IMR-90 (cell line): ENCODE results near the gene CLDN15. TPM values are rescaled to one million over a fixed set of nuclear protein-coding genes. Genes with fewer than 3 reads are reported as not detected.

Source experiments
- ATAC-seq: fragments of 200-7000 bp; cut with Tn5 transposase; 2 replicates; pipeline ENCODE4 v1.9.1; 2020; ENCODE audit warnings: low read depth, mild to moderate bottlenecking, moderate library complexity
- BruUV-seq: library from RNA; stranded (reverse); fragments of 400-500 nt; replicated peaks from 2 replicates; lab custom pipeline; 2021; lab: Mats Ljungman, UMichigan
- CTCF ChIA-PET: fragments of 300-600 bp; formaldehyde crosslinking; extraction: SDS; loops from one replicate; lab custom pipeline; 2021; ENCODE audit warnings: antibody characterized with exemption; lab: Yijun Ruan, JAX
- POLR2A ChIA-PET: fragments of 300-600 bp; sonication (Branson Sonifier 250); formaldehyde crosslinking; loops from one replicate; lab custom pipeline; 2022; ENCODE audit warnings: antibody characterized with exemption; ENCODE audit not compliant: unreplicated experiment; lab: Charles Lee
- DNase-seq: peaks from one replicate; pipeline ENCODE4 v3.0.0; 2013
- H2AFZ ChIP-seq: replicated peaks from 2 replicates; pipeline ENCODE3; 2013; ENCODE audit warnings: low read length, mild to moderate bottlenecking; ENCODE audit not compliant: poor library complexity
- H2AK5ac ChIP-seq: 2 replicates; pipeline ENCODE4 v1.6.1; 2013; ENCODE audit warnings: low read depth, low read length, inconsistent platforms
- H2AK9ac ChIP-seq: replicated peaks from 2 replicates; pipeline ENCODE3; 2013; ENCODE audit warnings: mild to moderate bottlenecking, low read depth, low read length, moderate library complexity; ENCODE audit not compliant: poor library complexity
- H2BK120ac ChIP-seq: 2 replicates; pipeline ENCODE4 v1.6.1; 2013; ENCODE audit warnings: low read depth, low read length, inconsistent platforms
- H2BK15ac ChIP-seq: 3 replicates; pipeline ENCODE4 v1.6.1; 2013; ENCODE audit warnings: low read depth, low read length, inconsistent platforms
- H2BK20ac ChIP-seq: 2 replicates; pipeline ENCODE4 v1.6.1; 2013; ENCODE audit warnings: low read depth, mild to moderate bottlenecking, inconsistent platforms, low read length, moderate library complexity
- H2BK5ac ChIP-seq: 2 replicates; pipeline ENCODE4 v1.6.1; 2013; ENCODE audit warnings: mild to moderate bottlenecking, low read depth, low read length, inconsistent platforms; ENCODE audit not compliant: poor library complexity, severe bottlenecking
- H3K14ac ChIP-seq: replicated peaks from 2 replicates; pipeline ENCODE4 v1.6.1; 2013; ENCODE audit warnings: low read depth, low read length, inconsistent platforms
- H3K18ac ChIP-seq: 2 replicates; pipeline ENCODE4 v1.6.1; 2013; ENCODE audit warnings: low read depth, low read length, control low read depth
- H3K23ac ChIP-seq: 2 replicates; pipeline ENCODE4 v1.6.1; 2013; ENCODE audit warnings: low read depth, low read length, inconsistent platforms
- H3K27ac ChIP-seq: 2 replicates; pipeline ENCODE4 v1.5.1; 2013; ENCODE audit warnings: mild to moderate bottlenecking, control low read depth, low read length; ENCODE audit not compliant: insufficient read depth
- H3K27me3 ChIP-seq: 2 replicates; pipeline ENCODE4 v1.6.1; 2013; ENCODE audit warnings: low read length; ENCODE audit not compliant: control insufficient read depth, insufficient read depth
- H3K36me3 ChIP-seq: 2 replicates; pipeline ENCODE4 v1.6.1; 2013; ENCODE audit warnings: low read length, mixed read lengths; ENCODE audit not compliant: control insufficient read depth, insufficient read depth
- H3K4ac ChIP-seq: 2 replicates; pipeline ENCODE4 v1.6.1; 2013; ENCODE audit warnings: low read depth, low read length, inconsistent platforms
- H3K4me1 ChIP-seq: 2 replicates; pipeline ENCODE4 v1.6.1; 2013; ENCODE audit warnings: low read length, mixed read lengths; ENCODE audit not compliant: control insufficient read depth, insufficient read depth
- H3K4me2 ChIP-seq: 2 replicates; pipeline ENCODE4 v1.6.1; 2013; ENCODE audit warnings: low read depth, mild to moderate bottlenecking, control low read depth, low read length, moderate library complexity
- H3K4me3 ChIP-seq: 2 replicates; pipeline ENCODE4 v1.5.1; 2013; ENCODE audit warnings: low read depth, mild to moderate bottlenecking, control low read depth, low read length, moderate library complexity; ENCODE audit not compliant: insufficient read depth
- H3K56ac ChIP-seq: 2 replicates; pipeline ENCODE4 v1.6.1; 2013; ENCODE audit warnings: low read length, inconsistent platforms; ENCODE audit not compliant: insufficient read depth; ENCODE audit errors: extremely low read depth
- H3K79me1 ChIP-seq, 2 experiments: 2 replicates each; pipeline ENCODE4 v1.6.1; 2013; ENCODE audit warnings: low read length in 2 of 2, inconsistent platforms in 1 of 2, low read depth in 1 of 2
- H3K9ac ChIP-seq: 2 replicates; pipeline ENCODE4 v1.6.1; 2013; ENCODE audit warnings: low read depth, low read length, control low read depth
- H3K9me1 ChIP-seq: 2 replicates; pipeline ENCODE4 v1.6.1; 2013; ENCODE audit warnings: low read length, inconsistent platforms; ENCODE audit not compliant: insufficient read depth
- H3K9me3 ChIP-seq: 2 replicates; pipeline ENCODE4 v1.6.1; 2013; ENCODE audit warnings: low read length; ENCODE audit not compliant: control insufficient read depth, insufficient read depth
- H4K20me1 ChIP-seq: 2 replicates; pipeline ENCODE4 v1.6.1; 2013; ENCODE audit warnings: low read length, inconsistent platforms; ENCODE audit not compliant: insufficient read depth
- H4K5ac ChIP-seq: 2 replicates; pipeline ENCODE4 v1.6.1; 2013; ENCODE audit warnings: mild to moderate bottlenecking, low read depth, low read length, control low read depth
- H4K8ac ChIP-seq, 2 experiments: 2 replicates each; pipeline ENCODE4 v1.6.1; 2013; ENCODE audit warnings: low read depth in 2 of 2, low read length in 2 of 2, control low read depth in 1 of 2, inconsistent platforms in 1 of 2
- H4K91ac ChIP-seq: 2 replicates; pipeline ENCODE4 v1.6.1; 2013; ENCODE audit warnings: low read depth, low read length, inconsistent platforms; ENCODE audit not compliant: insufficient read depth
- BHLHE40 ChIP-seq: fragments of 150-350 bp; IDR thresholded peaks from 2 replicates; pipeline ENCODE4 v1.6.1; 2016; ENCODE audit warnings: mild to moderate bottlenecking, low read depth, low read length
- CEBPB ChIP-seq: IDR thresholded peaks from 2 replicates; pipeline ENCODE4 v1.6.1; 2012; ENCODE audit warnings: low read depth, low read length, improper control_type of control experiment
- FOS ChIP-seq: fragments of 150-350 bp; IDR thresholded peaks from 2 replicates; pipeline ENCODE4 v1.6.1; 2016; ENCODE audit warnings: low read depth, low read length
- MAFK ChIP-seq: IDR thresholded peaks from 2 replicates; pipeline ENCODE4 v1.6.1; 2012; ENCODE audit warnings: low read depth, low read length, improper control_type of control experiment
- MAZ ChIP-seq: IDR thresholded peaks from 2 replicates; pipeline ENCODE4 v1.6.1; 2012; ENCODE audit warnings: low read depth, mild to moderate bottlenecking, low read length, improper control_type of control experiment, moderate library complexity, borderline replicate concordance
- MXI1 ChIP-seq: IDR thresholded peaks from 2 replicates; pipeline ENCODE4 v1.6.1; 2012; ENCODE audit warnings: low read depth, mild to moderate bottlenecking, low read length, moderate library complexity, borderline replicate concordance
- NFE2L2 ChIP-seq: fragments of 150-350 bp; IDR thresholded peaks from 2 replicates; pipeline ENCODE4 v1.6.1; 2016; ENCODE audit warnings: low read depth, mild to moderate bottlenecking, low read length
- POLR2A ChIP-seq: IDR thresholded peaks from 2 replicates; pipeline ENCODE4 v1.6.1; 2012; ENCODE audit warnings: mild to moderate bottlenecking, low read depth, low read length
- RAD21 ChIP-seq: IDR thresholded peaks from 2 replicates; pipeline ENCODE4 v1.6.1; 2012; ENCODE audit warnings: low read length, improper control_type of control experiment
- RCOR1 ChIP-seq: IDR thresholded peaks from 2 replicates; pipeline ENCODE4 v1.6.1; 2012; ENCODE audit warnings: mild to moderate bottlenecking, low read length, improper control_type of control experiment; ENCODE audit not compliant: insufficient replicate concordance
- SMC3 ChIP-seq: fragments of 150-350 bp; IDR thresholded peaks from 2 replicates; pipeline ENCODE4 v1.6.1; 2016; ENCODE audit warnings: low read depth, mild to moderate bottlenecking, antibody characterized with exemption, low read length, moderate library complexity
- WGBS, 2 experiments: methylation state at CpG; one replicate each; pipeline versions ENCODE4 v1.1.5 to v1.1.7; 2013; ENCODE audit warnings: missing lambda C conversion rate in 2 of 2; ENCODE audit not compliant: insufficient read length in 1 of 2; ENCODE audit errors: extremely low coverage in 2 of 2; 5-methylcytosine and 5-hydroxymethylcytosine counted together
- dilution Hi-C: fragments of 300-500 bp; cut with HindIII; formaldehyde crosslinking; loops from one replicate; pipeline ENCODE4 v1.14.3; 2018; ENCODE audit warnings: low sequenced_read_pairs; ENCODE audit not compliant: unreplicated experiment
- in situ Hi-C: fragments of 300-500 bp; cut with MboI; formaldehyde crosslinking; loops from 3 replicates; pipeline ENCODE4 v1.14.3; 2019; ENCODE audit warnings: low sequenced_read_pairs, inconsistent platforms, mixed read lengths
- intact Hi-C: fragments of 100-400 bp; cut with micrococcal nuclease; formaldehyde crosslinking; loops from 2 replicates; pipeline ENCODE4 v1.10.0; 2022
- polyA plus RNA-seq, 3 experiments: library from polyadenylated mRNA; depleted of rRNA; stranded (reverse); fragments of >200 nt; gene quantifications; 2 replicates each; pipeline ENCODE4 v1.2.3, GENCODE V29; 2012; ENCODE audit warnings: low replicate concordance in 1 of 3
- total RNA-seq: library from RNA; depleted of rRNA; stranded (reverse); fragments of >200 nt; gene quantifications from 2 replicates; pipeline ENCODE4 v1.2.3, GENCODE V29; 2012
- TF ChIP-seq, protein P1 (sequence below): fragments of 150-350 bp; IDR thresholded peaks from 2 replicates; pipeline ENCODE4 v1.6.1; 2016; ENCODE audit warnings: low read depth, mild to moderate bottlenecking, low read length, moderate library complexity, borderline replicate concordance
- TF ChIP-seq, protein P2 (sequence below): conservative IDR thresholded peaks from 2 replicates; pipeline ENCODE4 v1.5.1; 2012; ENCODE audit warnings: mild to moderate bottlenecking, low read depth, low read length, improper control_type of control experiment

CLDN15 gene
- total and polyA plus RNA-seq, 2 of the 4 experiments (the other 2 are of a cell fraction) = 0.72 to 5.4 TPM

DNA sequence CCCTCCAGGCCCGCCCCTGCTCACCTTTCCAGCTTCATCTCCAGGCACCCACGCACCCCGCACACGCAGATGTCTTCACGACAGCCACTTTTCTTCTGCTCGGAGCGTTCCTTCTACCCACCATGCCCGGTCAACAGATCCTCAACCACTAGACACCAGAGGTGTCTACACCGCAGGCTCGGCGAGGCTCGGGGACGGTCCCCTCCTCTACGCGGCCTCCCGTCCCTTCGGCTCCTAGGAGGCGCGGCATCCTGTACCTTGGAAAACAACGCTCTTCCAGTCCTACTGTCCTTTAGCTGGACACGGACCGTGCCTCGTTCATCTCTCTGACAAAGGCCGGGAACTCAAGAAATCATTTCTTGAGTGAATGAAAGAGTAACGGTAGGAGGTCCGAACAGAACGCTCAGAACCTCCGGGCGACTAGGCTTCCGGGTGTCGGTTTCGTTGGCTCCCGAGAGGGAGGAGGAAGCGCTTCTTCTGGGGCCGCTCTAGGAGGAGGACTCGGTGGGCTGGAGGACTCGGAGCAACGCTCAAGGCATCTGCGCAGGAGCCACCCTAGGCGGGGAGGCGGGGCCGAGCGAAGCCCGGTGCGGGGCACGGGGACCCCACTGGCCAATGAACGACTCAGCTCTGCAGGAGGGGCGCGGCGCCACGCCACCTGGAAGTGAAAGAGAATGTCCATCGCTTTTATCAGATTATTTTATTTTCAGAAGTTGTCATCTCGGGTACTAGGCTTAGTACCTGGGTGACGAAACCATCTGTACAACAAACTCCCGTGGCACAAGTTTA is 14.5 kb upstream of the CLDN15 start:
- Histone ChIP-seq H2AFZ (peak overlapping the region; percentile 93), H2AK5ac (peak overlapping the region; percentile 51), H4K8ac (peak overlapping the region; percentile 95 to 99), H2BK20ac (no peak overlapping the region), H2AK9ac (peak overlapping the region; percentile 38), H3K79me1 (peaks cover 8 to 28% of the 10 kb centered on the region in 2 experiments), H3K4me1 (peaks cover 5% of the 10 kb centered on the region; the same call in 1 of the 2 replicates), H4K20me1 (peaks cover 6% of the 10 kb centered on the region; the same call in 1 of the 2 replicates), H2BK5ac (peak overlapping the region; percentile 68), H2BK15ac (0 out of 3 replicates have a peak overlapping the region, but pooled peaks have one; percentile 2), H2BK120ac (peak overlapping the region; percentile 9), H3K14ac (peak overlapping the region; percentile 98), H3K27ac (peak overlapping the region; percentile 84), H3K4me2 (peak overlapping the region; percentile 72), H3K36me3 (peaks cover 2% of the 10 kb centered on the region; the same call in 1 of the 2 replicates), H4K5ac (peak overlapping the region; percentile 91), H3K56ac (peak overlapping the region; percentile 82; the same call in 1 of the 2 replicates), H3K9me3 (no peaks in the 10 kb centered on the region), H3K23ac (peak overlapping the region; percentile 97), H3K4ac (peak overlapping the region; percentile 94), H3K27me3 (peaks cover 8% of the 10 kb centered on the region), H4K91ac (peak overlapping the region; percentile 82), H3K18ac (peak overlapping the region; percentile 62; the same call in 1 of the 2 replicates), H3K9me1 (peaks cover 3% of the 10 kb centered on the region; the same call in 1 of the 2 replicates), H3K4me3 (peak overlapping the region; percentile 92), H3K9ac (peak overlapping the region; percentile 98)
- dilution Hi-C loops (no loop called here), intact Hi-C loops (no loop called here), in situ Hi-C loops (no loop called here)
- 0% methylated on average over 26 of the region's 55 CpGs; no CpG with 5 or more reads in 1 of the 2 experiments for WGBS, 2 experiments
- ChIA-PET CTCF (interaction anchor here (1.0 kb wide), 1 partner anchor 8 kb away, joined by 4 read pairs; no protein-coding TSS in a partner anchor), POLR2A (interaction anchor here (0.7 kb wide), 1 partner anchor 413 kb away, joined by 3 read pairs; no protein-coding TSS in a partner anchor)
- peak; percentile 100 for ATAC-seq
- TSS peak; percentile 55 for BruUV-seq
- peak; percentile 98 for DNase-seq
- TF ChIP-seq, protein P1, sequence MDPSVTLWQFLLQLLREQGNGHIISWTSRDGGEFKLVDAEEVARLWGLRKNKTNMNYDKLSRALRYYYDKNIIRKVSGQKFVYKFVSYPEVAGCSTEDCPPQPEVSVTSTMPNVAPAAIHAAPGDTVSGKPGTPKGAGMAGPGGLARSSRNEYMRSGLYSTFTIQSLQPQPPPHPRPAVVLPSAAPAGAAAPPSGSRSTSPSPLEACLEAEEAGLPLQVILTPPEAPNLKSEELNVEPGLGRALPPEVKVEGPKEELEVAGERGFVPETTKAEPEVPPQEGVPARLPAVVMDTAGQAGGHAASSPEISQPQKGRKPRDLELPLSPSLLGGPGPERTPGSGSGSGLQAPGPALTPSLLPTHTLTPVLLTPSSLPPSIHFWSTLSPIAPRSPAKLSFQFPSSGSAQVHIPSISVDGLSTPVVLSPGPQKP = no peak
- TF ChIP-seq, protein P2, sequence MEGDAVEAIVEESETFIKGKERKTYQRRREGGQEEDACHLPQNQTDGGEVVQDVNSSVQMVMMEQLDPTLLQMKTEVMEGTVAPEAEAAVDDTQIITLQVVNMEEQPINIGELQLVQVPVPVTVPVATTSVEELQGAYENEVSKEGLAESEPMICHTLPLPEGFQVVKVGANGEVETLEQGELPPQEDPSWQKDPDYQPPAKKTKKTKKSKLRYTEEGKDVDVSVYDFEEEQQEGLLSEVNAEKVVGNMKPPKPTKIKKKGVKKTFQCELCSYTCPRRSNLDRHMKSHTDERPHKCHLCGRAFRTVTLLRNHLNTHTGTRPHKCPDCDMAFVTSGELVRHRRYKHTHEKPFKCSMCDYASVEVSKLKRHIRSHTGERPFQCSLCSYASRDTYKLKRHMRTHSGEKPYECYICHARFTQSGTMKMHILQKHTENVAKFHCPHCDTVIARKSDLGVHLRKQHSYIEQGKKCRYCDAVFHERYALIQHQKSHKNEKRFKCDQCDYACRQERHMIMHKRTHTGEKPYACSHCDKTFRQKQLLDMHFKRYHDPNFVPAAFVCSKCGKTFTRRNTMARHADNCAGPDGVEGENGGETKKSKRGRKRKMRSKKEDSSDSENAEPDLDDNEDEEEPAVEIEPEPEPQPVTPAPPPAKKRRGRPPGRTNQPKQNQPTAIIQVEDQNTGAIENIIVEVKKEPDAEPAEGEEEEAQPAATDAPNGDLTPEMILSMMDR = no peak
- no peak for TF ChIP-seq BHLHE40
- no peak for TF ChIP-seq MAFK
- no peak for TF ChIP-seq RAD21
- peak; percentile 87 for TF ChIP-seq POLR2A
- no peak for TF ChIP-seq NFE2L2
- peak; percentile 74; the same call in 1 of the 2 replicates for TF ChIP-seq MAZ
- 0 out of 2 replicates have a peak, but pooled peaks have one; percentile 1 for TF ChIP-seq SMC3
- peak; percentile 6; the same call in 1 of the 2 replicates for TF ChIP-seq MXI1
- no peak for TF ChIP-seq RCOR1
- no peak for TF ChIP-seq CEBPB
- no peak for TF ChIP-seq FOS
